ENCODE data around the gene POU2F3. TPM values are rescaled to one million over a fixed set of nuclear protein-coding genes. Genes with fewer than 3 reads are reported as not detected.

The POU2F3 gene
- total RNA-seq, 1 donor from 2014 or later, result 0.98 TPM

DNA sequence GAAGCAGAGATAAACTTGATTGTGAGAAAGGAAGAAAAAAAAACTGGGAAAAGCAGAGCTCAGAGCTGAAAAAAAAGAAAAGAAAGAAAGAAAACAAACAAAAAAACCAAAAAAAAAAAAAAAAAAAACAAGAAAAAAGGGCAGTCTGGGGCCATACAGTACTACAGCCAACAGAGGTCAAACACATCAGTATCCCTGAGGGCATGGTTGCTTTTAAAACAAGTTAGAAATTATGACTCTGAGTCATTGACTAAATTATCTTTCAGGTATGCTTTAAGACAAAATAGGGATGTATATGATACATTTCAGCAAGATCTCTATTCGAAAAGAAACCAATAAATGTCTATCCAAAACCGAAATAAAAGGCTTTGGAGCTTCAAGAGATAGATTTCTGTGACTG lies 48.1 kb downstream of the POU2F3 start:
- Mint-ChIP-seq H3K27ac (no peak overlapping the region), H3K27me3 (ENCODE audit: low read depth) (peaks cover 9% of the 10 kb centered on the region), H3K4me1 (peaks cover 2% of the 10 kb centered on the region), H3K4me3 (no peak overlapping the region), H3K9me3 (no peaks in the 10 kb centered on the region), H3K36me3 (no peaks in the 10 kb centered on the region)
- TF ChIP-seq, protein P1, sequence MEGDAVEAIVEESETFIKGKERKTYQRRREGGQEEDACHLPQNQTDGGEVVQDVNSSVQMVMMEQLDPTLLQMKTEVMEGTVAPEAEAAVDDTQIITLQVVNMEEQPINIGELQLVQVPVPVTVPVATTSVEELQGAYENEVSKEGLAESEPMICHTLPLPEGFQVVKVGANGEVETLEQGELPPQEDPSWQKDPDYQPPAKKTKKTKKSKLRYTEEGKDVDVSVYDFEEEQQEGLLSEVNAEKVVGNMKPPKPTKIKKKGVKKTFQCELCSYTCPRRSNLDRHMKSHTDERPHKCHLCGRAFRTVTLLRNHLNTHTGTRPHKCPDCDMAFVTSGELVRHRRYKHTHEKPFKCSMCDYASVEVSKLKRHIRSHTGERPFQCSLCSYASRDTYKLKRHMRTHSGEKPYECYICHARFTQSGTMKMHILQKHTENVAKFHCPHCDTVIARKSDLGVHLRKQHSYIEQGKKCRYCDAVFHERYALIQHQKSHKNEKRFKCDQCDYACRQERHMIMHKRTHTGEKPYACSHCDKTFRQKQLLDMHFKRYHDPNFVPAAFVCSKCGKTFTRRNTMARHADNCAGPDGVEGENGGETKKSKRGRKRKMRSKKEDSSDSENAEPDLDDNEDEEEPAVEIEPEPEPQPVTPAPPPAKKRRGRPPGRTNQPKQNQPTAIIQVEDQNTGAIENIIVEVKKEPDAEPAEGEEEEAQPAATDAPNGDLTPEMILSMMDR (IDR thresholded peaks at IDR 0.05; ENCODE audit: unreplicated experiment), result no peak
- no peak for DNase-seq (ENCODE audit: low spot score in 2 of 2, unreplicated experiment in 2 of 2)

DNA sequence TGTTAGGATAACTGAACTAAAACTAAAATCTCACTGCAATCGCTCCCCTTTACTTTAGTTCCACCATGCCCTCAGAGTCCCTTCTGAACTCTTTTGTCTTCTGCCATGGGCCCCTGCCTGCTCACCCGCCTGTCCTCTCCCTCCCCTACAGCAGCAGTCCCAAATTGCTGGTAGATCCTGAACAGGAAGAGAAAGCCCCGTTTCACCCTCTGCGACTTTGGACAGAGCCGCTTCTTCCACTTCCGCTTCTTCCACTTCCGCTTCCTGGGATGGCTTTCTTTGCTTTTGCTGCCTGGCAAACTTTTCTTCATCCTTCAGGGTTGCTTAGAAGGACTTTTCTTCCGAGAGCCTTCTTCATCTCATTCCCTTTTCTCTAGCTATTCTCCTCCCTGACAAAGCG lies 49.5 kb downstream of the POU2F3 start:
- TF ChIP-seq, protein P1 (IDR thresholded peaks at IDR 0.05; ENCODE audit: unreplicated experiment), result no peak
- Mint-ChIP-seq H3K36me3 (no peaks in the 10 kb centered on the region), H3K4me3 (no peak overlapping the region), H3K27me3 (ENCODE audit: low read depth) (peaks cover 23% of the 10 kb centered on the region), H3K9me3 (no peaks in the 10 kb centered on the region), H3K27ac (no peak overlapping the region), H3K4me1 (peaks cover 2% of the 10 kb centered on the region)
- no peak for DNase-seq (ENCODE audit: low spot score in 2 of 2, unreplicated experiment in 2 of 2)

DNA sequence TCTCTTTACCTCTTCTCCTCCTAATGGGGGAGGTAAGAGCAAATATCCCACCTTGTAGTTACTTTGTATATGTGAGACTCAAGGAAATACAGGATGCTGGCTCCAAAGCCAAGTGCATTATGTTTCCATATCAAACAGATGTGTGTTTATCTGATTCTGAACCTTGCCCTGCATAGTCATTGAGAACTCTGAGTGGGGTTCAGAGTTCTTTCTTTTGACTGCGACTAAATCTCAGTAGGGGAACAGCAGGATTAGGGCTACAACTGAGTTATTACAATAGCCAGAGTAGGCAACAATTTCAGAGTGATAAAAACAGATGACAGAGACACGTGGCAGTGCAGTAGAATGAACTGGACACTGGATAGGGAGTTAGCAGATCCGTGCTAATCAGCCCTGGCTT lies 51.0 kb downstream of the POU2F3 start:
- DNase-seq (ENCODE audit: low spot score in 2 of 2, unreplicated experiment in 2 of 2), result no peak
- TF ChIP-seq, protein P1 (IDR thresholded peaks at IDR 0.05; ENCODE audit: unreplicated experiment), result no peak
- Mint-ChIP-seq H3K9me3 (no peaks in the 10 kb centered on the region), H3K36me3 (no peaks in the 10 kb centered on the region), H3K4me3 (no peak overlapping the region), H3K27ac (no peak overlapping the region), H3K27me3 (ENCODE audit: low read depth) (peaks cover 28% of the 10 kb centered on the region), H3K4me1 (peaks cover 9% of the 10 kb centered on the region)

DNA sequence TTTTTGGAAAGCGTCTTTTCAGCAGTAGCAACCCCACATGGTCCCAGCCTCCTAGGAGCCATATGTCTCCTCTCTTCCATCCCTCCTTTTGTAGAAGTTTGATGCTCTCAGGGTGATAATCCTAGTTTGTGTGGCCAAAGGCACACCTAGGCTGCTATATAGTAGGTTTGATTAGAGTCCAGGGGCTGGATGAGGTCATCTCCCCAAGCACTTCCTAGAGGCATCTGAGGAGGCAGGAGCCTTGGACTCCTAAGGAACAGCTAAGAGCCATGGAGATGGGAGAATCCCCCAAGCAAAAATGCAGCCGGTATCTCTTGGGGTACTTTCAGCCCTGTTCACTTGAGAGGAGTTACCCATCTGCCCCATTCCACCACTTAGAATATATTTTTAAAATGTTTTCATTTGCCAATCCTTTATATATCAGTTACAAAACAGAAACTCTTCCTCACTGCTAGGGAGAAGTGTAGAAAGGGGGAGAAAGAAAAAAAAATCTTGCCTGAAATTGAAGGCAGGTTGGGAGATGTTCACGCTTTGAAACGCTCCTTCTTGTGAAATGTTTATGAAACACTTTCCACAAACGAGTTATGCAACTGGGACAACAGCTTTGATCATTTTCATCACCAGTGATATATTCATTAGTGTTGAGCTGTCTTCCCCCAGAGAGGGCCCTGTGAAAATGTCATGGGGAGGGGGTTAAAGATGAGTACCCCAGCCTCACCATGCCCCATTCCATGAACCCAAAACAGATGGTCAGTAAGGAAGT lies 53.3 kb downstream of the POU2F3 start:
- H3K9me3 Mint-ChIP-seq, result no peaks in the 10 kb centered on the region
- H3K27me3 Mint-ChIP-seq (ENCODE audit: low read depth), result peaks cover 28% of the 10 kb centered on the region
- TF ChIP-seq, protein P1 (IDR thresholded peaks at IDR 0.05; ENCODE audit: unreplicated experiment), result no peak
- peaks cover 9% of the 10 kb centered on the region for H3K4me1 Mint-ChIP-seq
- H3K36me3 Mint-ChIP-seq, result no peaks in the 10 kb centered on the region
- no peak overlapping the region for H3K27ac Mint-ChIP-seq
- no peak for DNase-seq (ENCODE audit: low spot score in 2 of 2, unreplicated experiment in 2 of 2)
- H3K4me3 Mint-ChIP-seq, result no peak overlapping the region

DNA sequence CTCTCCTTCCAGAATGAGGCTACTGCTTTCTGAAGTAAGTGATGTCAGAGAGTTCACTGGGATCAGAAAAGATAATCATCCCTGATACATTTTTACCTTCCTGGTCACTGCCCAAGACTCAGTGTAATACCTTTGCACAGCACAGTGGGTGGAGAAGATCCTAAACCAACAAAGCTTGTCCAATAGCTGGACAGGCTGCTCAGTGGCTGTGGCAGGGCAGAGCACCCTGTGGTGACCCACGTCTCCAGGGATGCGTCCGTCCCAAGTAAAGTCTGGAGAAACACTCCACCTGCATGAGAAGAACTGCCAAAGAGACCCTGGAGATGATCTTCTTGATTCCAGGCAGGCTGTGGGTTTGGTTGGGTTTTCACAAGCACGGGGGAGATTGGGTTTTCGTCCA lies 54.2 kb downstream of the POU2F3 start:
- peaks cover 28% of the 10 kb centered on the region for H3K27me3 Mint-ChIP-seq (ENCODE audit: low read depth)
- TF ChIP-seq, protein P1 (IDR thresholded peaks at IDR 0.05; ENCODE audit: unreplicated experiment), result no peak
- no peaks in the 10 kb centered on the region for H3K9me3 Mint-ChIP-seq
- H3K4me3 Mint-ChIP-seq, result no peak overlapping the region
- no peak for DNase-seq (ENCODE audit: low spot score in 2 of 2, unreplicated experiment in 2 of 2)
- H3K4me1 Mint-ChIP-seq, result peaks cover 9% of the 10 kb centered on the region
- no peaks in the 10 kb centered on the region for H3K36me3 Mint-ChIP-seq
- H3K27ac Mint-ChIP-seq, result no peak overlapping the region
